MV-4-11 (cell line): Measurements from ENCODE around the gene GPRIN2.
"Not testable (repeated sequence)": the region's sequence is repeated elsewhere in the genome, so short reads cannot be mapped to it uniquely, and the experiment has no call there.

Experiments
- DNase-seq: peaks from one replicate; lab custom pipeline; 2025; lab: John Stamatoyannopoulos, UW

GPRIN2 gene

DNA sequence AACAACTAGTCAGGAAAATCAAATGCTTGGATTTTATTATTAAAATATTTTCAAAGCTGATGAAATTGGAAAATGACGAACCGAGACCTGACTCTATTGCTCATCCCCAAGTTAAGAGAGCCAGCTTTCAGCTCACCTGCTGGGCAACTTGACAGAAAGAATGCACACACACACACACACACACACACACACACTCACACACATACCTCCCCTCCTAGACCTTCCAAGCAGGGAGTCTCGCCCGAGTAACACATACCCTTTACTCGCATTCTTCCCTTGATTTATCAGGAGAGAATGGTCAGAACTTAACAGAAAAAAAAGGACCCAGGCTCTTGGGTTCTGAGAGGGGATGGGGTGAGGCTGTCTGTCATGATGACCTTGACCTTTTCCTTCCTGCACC, 19.1 kb downstream of the GPRIN2 start:
- DNase-seq = no peak

DNA sequence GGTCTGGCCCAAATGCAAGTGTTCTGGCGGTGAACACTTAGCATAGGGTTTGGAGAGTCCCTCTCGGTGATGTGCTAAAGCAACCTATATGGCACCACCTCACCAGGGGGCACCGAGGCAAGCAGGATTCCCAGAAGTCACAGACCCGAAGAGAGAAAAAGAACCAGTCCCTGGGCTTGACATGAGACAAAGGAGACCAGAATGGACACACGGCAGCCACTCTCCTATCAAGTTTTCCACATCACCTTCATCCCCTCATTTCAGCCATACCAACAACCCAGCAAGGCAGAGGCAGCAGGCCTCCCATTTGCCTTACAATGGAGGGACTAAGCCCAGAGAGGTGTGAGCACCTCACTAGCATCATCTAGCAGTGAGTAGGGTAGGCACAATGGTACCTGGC, 19.7 kb downstream of the GPRIN2 start:
- DNase-seq = no peak

DNA sequence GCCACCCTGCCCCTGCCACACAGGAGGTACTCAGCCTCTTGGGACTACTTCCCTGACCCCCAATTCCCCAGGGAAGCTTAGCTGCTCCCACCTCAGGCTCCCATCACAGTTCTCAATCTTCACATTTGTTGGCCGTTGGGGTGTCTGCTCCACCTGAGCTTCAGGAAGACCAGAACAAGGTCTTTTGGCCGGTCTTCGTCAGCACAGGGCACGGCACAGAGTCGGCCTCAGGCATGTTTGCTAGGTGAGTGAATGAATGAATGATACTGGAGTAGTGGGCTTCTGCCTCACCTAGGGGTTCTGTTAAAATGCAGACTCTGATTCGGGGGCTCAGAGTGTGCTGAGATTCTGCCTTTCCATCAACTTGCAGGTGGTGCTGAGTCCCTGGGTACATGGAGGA, 20.3 kb downstream of the GPRIN2 start:
- DNase-seq = no peak

DNA sequence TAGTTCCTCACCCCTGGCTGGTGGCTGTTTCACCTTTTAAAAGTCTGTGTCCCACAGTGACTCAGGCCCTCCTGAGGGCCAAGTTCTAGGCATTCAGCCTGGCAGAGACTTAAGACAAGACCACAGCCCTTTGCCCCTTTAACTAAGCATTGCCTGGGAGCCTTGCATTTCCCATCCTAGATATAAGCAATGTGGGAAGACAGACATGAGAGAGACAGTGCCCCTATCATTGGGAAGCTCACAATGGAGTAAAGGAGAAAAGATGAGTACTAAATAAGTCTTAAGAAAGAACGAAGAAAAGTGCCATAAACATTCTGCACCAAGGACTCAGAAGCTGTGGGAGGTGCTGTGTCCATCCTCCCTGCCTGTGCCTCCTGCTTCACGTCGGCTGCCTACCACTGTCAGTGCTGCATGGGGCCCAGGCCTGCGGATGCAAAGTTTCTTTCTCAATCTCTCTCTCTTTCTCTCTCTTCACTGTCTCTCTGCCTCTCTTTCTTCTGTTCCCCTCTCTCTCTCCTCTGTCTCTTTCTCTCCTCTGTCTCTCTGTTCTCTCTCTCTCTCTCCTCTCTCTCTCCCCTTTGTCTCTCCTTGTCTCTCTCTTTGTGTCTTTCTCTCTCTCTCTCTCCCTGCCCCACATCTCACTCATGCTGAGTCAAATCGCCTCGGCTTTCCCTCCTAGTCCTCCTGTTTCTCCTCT, 21.5 kb downstream of the GPRIN2 start:
- no peak for DNase-seq

DNA sequence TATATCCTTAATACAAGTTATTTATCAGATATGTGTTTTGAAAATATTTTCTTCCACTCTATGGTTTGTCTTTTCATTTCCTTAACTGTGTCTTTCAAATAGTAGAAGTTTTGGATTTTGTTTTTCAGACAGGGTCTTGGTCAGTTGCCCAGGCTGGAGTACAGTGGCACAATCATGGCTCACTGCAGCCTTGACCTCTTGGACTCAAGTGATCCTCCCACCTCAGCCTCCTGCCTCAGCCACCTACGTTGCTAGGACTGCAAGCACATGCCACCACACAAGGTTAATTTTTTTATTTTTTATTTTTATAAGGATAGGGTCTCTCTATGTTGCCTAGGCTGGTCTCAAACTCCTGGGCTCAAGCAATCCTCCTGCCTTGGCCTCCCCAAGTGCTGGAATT, 24.2 kb downstream of the GPRIN2 start:
- not testable (repeated sequence) for DNase-seq

DNA sequence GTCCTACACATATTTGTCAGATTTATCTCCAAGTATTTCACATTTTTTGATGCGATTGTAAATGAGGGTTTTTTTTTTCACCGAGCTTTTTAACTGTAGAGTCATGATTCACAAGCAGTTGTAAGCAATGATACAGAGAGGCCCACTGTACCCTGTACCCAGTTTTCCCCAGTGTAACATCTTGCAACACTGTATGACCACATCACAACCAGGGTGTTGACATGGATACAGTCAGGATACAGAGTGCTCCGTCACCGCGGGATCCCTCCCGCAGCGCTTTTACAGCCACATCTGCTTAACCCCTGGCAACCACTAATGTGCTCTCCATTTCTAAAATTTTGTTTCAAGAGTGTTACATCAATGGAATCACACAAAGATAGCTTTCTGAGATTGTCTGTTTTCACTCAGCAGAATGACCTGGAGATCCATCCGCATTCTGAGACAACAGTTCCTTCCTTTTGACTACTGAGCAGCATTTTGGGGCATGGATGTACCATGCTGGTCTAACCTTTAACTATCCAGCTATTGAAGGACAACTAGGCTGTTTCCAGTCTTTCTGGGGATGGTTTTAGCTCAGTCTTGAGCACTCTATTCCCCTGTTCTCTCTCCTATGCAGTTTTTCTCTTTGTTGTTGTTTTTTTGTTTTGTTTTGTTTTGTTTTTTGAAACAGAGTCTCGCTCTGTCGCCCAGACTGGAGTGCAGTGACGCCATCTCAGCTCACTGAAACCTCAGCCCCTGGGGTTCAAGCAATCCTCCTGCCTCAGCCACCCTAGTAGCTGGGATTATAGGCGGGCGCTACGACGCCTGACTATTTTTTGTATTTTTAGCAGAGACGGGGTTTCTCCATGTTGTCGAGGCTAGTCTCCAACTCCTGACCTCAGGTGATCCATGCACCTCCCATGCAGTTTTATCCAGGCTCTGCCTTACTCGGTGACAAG, 25.9 kb downstream of the GPRIN2 start:
- peak; percentile 31 for DNase-seq

DNA sequence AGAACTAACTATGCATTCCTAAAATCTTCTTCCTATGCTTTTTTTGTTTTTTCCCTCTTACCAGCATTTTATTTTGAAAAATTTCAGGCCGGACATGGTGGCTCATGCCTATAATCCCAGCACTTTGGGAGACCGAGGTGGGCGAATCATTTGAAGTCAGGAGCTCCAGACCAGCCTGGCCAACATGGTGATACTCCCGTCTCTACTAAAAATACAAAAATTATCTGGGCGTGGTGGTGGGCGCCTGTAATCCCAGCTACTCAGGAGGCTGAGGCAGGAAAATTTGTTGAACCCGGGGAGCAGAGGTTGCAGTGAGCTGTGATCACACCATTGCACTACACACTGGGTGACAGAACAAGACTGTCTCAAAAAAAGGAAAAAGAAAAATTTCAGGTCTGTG, 26.7 kb downstream of the GPRIN2 start:
- not testable (repeated sequence) for DNase-seq

DNA sequence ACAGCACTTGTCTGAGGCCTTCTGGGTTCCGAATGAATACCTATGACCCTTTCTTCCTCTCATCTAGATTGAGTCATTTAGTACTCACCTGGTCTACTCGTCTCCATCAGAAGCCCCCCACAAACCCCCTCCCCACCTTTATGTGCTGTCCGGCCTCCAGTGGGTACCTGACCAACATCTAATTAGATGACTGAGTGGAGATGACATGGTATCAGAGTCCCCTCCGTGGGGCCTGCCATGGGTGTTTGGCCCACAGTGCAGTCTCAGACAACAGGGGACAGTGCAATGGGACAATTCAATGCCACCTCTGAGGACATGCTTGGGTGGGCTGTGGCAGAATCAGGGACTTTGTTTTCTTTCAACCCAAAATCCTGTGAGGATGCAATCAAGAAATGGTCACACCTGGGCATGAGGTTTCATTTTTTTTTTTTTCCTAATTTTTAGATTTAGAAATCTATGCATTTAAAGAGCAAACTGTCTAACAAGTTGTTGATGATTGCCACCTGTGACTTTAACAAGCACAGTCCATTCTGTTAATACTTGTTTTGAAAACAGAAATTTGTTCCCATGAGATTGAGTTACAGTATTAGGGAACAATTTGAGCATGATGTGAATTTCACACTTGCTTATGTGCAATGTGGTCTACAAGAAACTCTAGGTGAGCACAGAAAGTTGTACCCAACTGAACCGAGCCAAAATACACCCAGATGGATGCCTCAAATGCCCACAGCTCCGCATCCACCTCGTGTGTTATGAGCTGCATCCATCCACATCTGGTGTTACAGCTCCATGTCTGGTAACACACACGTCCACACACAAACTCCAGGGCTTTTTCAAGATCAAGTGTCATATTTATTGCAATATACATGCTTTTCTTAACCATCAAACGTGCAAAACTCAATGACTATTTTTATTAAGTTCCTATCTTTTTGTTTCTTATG, 27.5 kb downstream of the GPRIN2 start:
- DNase-seq = peak; percentile 19

DNA sequence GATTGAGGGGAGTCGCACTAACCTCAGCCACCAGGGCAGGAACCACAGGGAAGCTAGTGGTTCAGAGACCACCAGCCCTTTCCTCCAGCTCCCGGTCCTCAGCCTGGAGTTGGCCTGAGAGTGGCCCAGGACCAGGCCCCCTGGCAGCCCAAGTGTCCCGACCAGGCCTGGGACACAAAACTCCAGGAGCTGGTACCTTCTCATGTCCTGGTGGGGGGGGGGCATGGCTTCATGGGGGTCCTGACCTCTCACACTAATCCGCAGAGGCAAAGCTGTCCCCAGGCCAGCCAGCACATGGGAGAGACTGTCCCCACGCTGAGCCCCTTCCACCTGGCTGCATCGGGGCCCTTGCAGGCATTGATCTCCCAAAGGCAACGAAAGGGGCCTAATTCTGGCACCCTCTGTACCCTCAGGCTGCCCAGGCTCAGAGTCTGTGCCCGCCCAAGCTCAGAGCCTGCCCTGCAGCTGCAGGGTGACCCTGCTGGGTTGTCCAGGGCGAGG, 28.2 kb downstream of the GPRIN2 start:
- DNase-seq = no peak

DNA sequence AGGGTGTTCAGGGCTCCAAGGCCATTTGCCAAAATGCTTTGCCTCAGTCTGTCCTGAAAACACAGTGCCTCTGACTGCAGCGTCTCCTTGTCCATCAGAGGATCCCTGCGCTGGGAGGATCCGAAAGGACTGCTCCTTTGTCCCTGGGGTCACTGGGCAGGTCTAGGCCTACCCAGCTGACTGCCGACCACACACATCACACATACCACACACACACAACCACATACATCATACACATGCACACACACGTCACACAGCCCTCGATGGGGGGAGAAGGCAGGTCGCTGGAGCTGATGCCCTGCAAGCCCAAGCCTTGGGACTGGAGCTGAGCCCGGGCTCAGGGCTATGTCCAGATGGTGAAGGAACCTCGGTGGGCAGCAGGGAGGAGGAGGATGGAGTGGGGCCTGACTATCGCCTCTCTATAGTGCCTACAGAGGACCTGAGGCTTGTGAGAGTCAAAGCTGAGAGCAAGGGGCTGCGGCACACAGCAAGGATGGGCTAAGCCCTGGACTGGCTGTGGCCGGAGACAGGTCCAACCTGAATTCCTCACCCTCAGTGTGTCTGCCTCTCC, 29.1 kb downstream of the GPRIN2 start:
- no peak for DNase-seq

DNA sequence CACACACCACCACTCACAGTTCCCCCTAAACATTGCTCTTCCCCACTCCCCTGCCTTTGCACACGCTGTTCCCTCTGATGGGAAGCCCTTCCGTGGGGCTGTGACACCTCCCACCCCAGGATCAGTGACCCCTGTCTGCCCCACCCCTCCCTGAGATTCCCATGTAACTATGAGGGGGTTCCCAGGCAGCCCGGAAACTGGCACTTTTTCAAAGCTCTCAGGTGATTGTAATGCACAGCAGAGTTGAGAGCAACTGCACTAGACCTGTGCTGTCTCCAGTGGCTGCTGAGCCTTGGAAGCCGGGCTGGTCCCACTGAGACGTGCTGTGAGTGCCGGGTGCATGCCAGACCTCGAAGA, 29.8 kb downstream of the GPRIN2 start:
- no peak for DNase-seq

DNA sequence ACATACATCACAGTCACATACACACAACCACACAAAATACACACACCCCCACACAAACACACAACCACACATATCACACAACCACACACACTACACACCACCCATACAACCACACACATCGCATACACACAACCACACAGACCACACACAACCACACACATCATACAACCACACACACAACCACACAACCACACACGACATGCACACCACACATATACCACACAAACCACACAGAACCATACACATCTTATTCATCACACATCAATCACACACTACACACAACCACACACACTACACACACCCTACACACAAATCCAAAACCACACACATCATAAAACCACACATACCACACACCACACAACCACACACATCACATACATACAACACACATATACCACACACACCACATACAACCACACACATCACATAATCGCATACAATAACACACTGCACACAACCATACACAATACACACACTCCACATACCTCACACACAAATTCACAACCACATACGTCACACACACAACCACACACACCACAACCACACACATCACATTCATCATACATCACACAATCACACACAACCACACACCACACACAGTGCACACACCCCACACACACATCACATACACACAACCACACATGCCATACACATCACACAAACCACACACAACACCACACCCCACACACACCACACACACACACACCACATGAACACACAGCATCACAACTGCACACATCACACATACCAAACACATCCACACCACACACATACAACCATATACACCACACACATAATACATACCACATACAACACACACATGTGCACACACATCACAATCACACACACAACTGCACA, 30.4 kb downstream of the GPRIN2 start:
- DNase-seq = no peak

DNA sequence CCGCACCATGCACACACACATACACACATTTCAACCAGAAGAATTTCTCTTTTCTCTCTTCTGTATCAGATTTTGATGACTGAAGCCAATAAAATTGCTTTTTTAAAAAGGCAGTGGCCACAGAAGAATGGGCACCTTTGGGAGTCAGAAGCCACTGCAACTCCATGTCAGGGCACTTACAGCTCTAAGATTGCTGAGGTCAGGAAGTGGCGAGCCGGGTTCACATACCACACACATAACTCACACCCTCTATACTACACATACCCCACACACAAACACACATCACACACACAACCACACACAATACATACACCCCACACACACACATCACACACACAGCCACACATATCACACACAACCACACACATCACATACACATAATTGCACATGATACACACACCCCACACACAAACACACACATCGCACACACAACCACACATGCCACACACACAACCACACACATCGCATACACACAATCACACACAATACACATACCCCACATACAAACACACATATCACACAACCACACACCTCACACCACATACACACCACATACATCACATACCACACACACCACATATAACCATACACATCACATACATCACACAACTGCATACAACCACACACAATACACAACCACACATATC, 31.2 kb downstream of the GPRIN2 start:
- DNase-seq = peak; percentile 20

DNA sequence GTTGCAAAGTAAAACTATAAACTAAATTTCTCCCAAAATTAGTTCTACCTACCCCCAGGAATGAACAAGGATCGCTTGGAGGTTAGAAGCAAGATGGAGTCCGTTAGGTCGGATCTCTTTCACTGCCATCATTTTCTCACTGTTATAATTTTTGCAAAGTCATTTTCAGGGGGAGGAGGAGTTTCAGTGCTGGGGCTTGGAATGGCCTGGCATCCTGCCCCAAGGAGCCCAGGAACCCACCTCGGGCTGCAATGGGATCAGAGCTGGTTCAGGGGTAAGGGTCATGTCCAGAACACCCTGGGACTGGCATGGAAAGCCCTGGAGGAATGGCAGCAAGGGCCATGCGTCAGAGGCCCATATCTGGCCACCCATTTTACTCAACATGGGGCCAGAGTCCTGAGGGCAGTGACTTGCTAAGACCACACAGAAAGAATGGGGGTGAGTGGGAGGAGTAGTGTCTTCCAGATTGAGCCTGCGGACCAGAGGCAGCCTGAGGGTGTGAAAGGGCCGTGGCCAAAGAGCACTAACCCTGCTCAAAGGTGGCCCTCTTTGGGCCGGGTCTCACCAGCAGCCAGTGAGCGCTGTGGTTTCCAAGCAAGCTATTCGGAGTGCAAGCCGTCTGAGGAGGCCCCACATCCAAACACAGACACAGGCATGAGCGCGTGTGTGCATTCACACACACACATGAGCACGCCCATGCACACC, 31.8 kb downstream of the GPRIN2 start:
- no peak for DNase-seq

DNA sequence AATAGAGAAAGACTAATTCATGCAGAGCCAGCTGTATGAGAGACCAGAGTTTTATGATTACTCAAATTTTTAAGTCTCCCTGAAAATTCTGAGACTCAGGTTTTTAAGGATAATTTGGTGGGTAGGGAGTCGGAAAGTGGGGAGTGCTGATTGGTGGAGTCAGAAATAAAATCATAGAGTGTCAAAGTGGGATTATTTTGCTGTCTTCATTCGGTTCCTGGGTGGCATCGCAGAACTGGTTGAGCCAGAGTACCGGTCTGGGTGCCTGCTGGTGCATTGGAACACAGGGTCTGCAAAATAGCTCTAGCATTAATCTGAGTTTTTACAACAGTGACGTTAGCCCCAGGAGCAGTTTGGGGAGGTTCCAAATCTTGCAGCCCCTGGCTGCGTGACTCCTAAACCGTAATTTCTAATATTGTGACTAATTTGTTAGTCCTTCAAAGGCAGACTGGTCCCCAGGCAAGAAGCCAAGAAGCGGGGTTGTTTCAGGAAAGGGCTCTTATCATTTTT, 32.4 kb downstream of the GPRIN2 start:
- DNase-seq = no peak

DNA sequence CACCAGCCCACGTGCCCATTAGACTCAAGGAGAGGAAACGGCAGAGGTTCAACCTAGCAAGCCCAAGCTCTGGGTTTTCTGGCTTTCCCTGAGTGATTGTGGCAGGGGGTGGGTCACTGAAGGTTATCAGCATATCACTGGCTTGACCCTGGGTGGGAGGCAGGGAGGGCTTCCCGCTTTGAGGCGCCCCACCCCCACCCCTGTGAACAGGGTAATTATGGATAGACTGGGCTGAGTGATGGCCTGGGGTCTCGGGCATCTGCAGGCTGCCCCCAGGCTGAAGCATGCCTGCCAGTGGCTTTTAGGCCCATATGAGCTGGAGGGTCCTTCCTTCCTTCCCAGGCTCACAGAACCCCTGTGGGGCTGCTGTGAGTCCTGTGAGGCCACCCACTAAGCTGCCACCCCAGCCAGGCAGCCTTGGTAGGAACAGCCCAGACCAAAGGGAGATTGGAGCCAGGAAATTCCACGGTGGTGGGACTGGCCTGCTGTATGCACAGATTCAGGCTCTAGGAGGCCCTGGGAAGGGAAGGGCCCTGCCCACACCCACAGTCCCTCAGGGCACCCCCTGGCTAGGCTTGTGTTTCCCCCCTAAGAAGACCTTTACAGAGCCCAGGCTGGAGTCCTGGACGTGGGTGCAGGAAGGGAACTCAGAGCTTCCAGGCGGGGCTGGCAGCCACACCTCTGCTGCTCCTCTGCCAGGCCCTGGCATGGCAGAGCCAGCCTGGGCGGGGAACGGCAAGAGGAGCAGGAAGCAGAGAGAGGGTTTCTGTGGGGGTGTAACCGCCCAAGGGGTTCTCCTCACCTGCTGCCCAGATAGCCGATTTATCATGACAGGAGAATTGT, 33.1 kb downstream of the GPRIN2 start:
- DNase-seq = no peak

DNA sequence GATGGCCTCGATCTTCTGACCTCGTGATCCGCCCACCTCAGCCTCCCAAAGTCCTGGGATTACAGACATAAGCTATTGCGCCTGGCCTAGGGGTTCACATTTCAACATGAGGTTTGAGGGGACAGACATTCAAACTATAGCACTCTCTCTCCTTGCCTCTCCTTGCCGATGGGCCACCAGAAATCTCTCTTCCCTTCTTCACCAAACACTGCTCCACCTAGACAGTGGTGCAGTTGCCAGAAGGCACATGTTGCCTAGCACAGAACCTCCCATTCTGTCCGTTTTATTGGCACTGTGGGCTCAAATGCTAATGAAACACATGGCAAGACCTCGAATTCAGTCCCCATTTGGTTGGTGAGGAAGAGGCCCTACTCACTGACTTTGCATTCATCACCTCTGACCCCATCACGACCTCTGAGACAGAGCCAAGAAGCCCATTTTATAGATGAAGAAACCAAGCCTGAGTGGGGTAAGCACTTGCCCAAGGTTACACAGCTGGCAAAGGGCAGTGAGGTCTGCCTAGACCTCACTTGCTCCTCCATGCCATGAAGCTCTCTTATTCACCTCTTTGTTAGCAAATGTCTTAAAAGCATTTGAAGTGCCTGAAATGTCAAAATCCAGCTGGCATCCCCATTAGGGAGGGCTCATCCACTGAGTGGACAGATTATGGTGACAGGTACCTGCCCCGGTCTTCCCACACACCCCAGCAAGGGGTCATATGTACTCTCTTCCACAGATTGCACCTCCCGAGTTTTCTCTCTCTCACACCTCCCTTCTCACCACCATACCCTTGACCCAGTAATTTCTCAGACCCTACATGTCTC, 34.0 kb downstream of the GPRIN2 start:
- DNase-seq = no peak

DNA sequence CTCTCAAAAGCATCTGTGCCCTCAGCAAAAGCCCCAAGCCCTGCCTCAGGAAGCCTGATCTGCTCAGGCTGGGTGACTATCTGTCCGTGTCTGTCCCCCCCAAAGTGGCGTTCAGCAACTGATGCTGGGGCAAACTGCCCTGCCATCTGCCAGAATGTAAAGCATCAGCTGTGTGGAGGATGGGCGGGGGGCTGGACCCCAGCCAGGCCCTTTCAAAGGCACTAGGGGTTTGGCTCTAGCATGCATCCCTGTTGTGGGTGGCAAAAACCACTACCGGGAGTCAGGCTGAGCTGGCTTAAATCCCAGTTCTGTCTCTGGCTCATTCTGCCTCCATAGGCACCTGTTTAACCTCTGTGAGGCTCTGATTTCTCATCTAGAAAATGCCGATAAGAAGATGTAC, 35.5 kb downstream of the GPRIN2 start:
- DNase-seq = no peak
